GM12892 (cell line): ENCODE measurements around the gene GPD1.

Source experiments
- POLR2A ChIP-seq: IDR thresholded peaks from 2 replicates; pipeline ENCODE4 v1.6.1; 2011; ENCODE audit warnings: low read depth, low read length, control low read depth
- TAF1 ChIP-seq: IDR thresholded peaks from 2 replicates; pipeline ENCODE4 v1.6.1; 2011; ENCODE audit warnings: low read depth, mild to moderate bottlenecking, control low read depth, low read length, borderline replicate concordance

GRCh38 chr12:50107416-50108268, 3.8 kb downstream of the GPD1 start:
- no peak for TF ChIP-seq POLR2A
- TF ChIP-seq TAF1: no peak
